Natural killer cell (primary cell): Measurements from ENCODE around the gene CENPX. TPM values are rescaled to one million over a fixed set of nuclear protein-coding genes. Genes with fewer than 3 reads are reported as not detected.

Experiments used
- ATAC-seq, 3 donors: fragments of 150-1000 bp in 2 of 3; fragments of 200-7000 bp in 1 of 3; cut with Tn5 transposase; 1 replicate in 1 of 3; 2 replicates in 2 of 3; pipeline ENCODE4 v1.10.0; 2021; ENCODE audit warnings: mild to moderate bottlenecking in 2 of 3, moderate library complexity in 2 of 3
- DNase-seq, 2 donors: peaks; one replicate each; pipeline versions ENCODE4 v3.0.0 to v3.0.0-alpha.2; 2013 to 2021; ENCODE audit warnings: mixed read lengths in 1 of 2
- H3K27ac ChIP-seq: one replicate; pipeline ENCODE4 v1.5.1; 2013; ENCODE audit warnings: mild to moderate bottlenecking, low read length
- H3K27me3 ChIP-seq: one replicate; pipeline ENCODE4 v1.6.1; 2013; ENCODE audit warnings: low read length; ENCODE audit not compliant: control insufficient read depth, insufficient read depth
- H3K36me3 ChIP-seq: one replicate; pipeline ENCODE4 v1.6.1; 2013; ENCODE audit warnings: low read length; ENCODE audit not compliant: control insufficient read depth, insufficient read depth
- H3K4me1 ChIP-seq: one replicate; pipeline ENCODE4 v1.6.1; 2013; ENCODE audit warnings: low read length; ENCODE audit not compliant: control insufficient read depth, insufficient read depth
- H3K4me3 ChIP-seq: one replicate; pipeline ENCODE4 v1.5.1; 2013; ENCODE audit warnings: low read length
- H3K9me3 ChIP-seq: one replicate; pipeline ENCODE4 v1.6.1; 2013; ENCODE audit warnings: low read length; ENCODE audit not compliant: control insufficient read depth, insufficient read depth
- H3K27ac Mint-ChIP-seq, 2 donors: one replicate each; pipeline ENCODE4 v1.8.0; 2022; ENCODE audit warnings: mild to moderate bottlenecking in 2 of 2, mixed read lengths in 2 of 2, moderate library complexity in 1 of 2
- H3K27me3 Mint-ChIP-seq, 2 donors: one replicate each; pipeline ENCODE4 v1.8.0; 2022; ENCODE audit warnings: low read depth in 2 of 2, mixed read lengths in 2 of 2
- H3K36me3 Mint-ChIP-seq: one replicate; pipeline ENCODE4 v1.8.0; 2022; ENCODE audit warnings: mixed read lengths
- H3K4me1 Mint-ChIP-seq, 2 donors: one replicate each; pipeline ENCODE4 v1.8.0; 2022; ENCODE audit warnings: mixed read lengths in 2 of 2
- H3K4me3 Mint-ChIP-seq: one replicate; pipeline ENCODE4 v1.8.0; 2022; ENCODE audit warnings: mild to moderate bottlenecking, moderate library complexity, mixed read lengths
- H3K9me3 Mint-ChIP-seq, 2 donors: one replicate each; pipeline ENCODE4 v1.8.0; 2022; ENCODE audit warnings: mixed read lengths in 2 of 2
- WGBS: methylation state at CpG from one replicate; pipeline ENCODE4 v1.1.7; 2013; ENCODE audit warnings: missing lambda C conversion rate; ENCODE audit not compliant: insufficient coverage; 5-methylcytosine and 5-hydroxymethylcytosine counted together
- intact Hi-C: fragments of 100-400 bp; cut with micrococcal nuclease; formaldehyde crosslinking; loops from one replicate; pipeline ENCODE4 v1.14.2; 2022
- total RNA-seq, 4 donors: library from RNA; stranded (reverse); fragments of 120-200 nt in 1 of 4; gene quantifications; one replicate each; pipeline versions ENCODE4 v1.2.3 to v1.2.4, GENCODE V29; 2013 to 2022
- TF ChIP-seq, protein P1 (sequence below): fragments of 200-600 bp; IDR thresholded peaks from one replicate; pipeline ENCODE4 v1.8.0; 2022; ENCODE audit warnings: antibody characterized with exemption

The CENPX gene
- total RNA-seq, 3 donors from 2014 or later (not counting 1 experiment from before 2014, with no cell fraction given) = 22.8 to 29.6 (median 27.0) TPM

DNA sequence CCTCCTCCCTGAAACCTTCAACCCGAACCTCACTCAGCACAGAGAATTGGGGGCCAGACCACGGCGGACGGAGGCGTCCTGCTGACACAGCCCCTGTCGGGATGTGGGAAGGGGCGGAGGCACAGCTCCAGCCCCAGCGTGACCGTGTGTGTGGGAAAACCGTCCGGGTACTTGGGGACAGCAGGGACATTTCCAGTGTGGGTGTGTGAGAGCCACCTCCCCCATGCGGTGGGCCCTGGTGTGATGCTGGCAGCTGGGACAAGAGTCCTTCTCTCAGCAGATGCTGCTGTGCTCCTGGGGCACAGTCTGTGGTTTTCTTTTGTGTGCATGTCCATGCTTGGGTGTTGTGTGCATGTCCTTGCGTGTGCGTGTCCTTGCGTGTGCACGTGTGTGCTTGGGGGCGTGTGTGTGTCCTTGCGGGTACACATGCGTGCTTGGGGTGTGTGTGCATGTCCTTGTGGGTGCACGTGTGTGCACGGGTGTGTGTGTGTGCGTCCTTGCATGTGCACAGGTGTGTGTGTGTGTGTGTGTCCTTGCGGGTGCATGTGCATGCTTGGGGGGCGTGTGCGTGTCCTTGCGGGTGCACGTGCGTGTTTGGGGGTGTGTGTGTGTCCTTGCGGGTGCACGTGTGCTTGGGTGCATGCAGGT is 16.9 kb downstream of the CENPX start:
- 95% methylated on average over 30 of the region's 30 CpGs for WGBS

GRCh38 chr17:82004517-82005455 is 17.9 kb downstream of the CENPX start:
- Histone ChIP-seq H3K4me3 (no peak overlapping the region), H3K4me1 (no peaks in the 10 kb centered on the region), H3K36me3 (no peaks in the 10 kb centered on the region), H3K27me3 (no peaks in the 10 kb centered on the region), H3K9me3 (no peaks in the 10 kb centered on the region), H3K27ac (no peak overlapping the region)
- DNase-seq (no peak), ATAC-seq (no peak)
- TF ChIP-seq, protein P1, sequence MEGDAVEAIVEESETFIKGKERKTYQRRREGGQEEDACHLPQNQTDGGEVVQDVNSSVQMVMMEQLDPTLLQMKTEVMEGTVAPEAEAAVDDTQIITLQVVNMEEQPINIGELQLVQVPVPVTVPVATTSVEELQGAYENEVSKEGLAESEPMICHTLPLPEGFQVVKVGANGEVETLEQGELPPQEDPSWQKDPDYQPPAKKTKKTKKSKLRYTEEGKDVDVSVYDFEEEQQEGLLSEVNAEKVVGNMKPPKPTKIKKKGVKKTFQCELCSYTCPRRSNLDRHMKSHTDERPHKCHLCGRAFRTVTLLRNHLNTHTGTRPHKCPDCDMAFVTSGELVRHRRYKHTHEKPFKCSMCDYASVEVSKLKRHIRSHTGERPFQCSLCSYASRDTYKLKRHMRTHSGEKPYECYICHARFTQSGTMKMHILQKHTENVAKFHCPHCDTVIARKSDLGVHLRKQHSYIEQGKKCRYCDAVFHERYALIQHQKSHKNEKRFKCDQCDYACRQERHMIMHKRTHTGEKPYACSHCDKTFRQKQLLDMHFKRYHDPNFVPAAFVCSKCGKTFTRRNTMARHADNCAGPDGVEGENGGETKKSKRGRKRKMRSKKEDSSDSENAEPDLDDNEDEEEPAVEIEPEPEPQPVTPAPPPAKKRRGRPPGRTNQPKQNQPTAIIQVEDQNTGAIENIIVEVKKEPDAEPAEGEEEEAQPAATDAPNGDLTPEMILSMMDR = no peak
- Mint-ChIP-seq H3K4me3 (no peak overlapping the region), H3K27me3 (no peaks in the 10 kb centered on the region), H3K36me3 (no peaks in the 10 kb centered on the region), H3K27ac (no peak overlapping the region), H3K4me1 (no peaks in the 10 kb centered on the region), H3K9me3 (no peaks in the 10 kb centered on the region)
- intact Hi-C loops = no loop called here
- WGBS = 85% methylated on average over 41 of the region's 41 CpGs

More for the DNA sequence above, 16.9 kb downstream of the CENPX start:
- Histone ChIP-seq H3K4me3 (no peak overlapping the region), H3K36me3 (no peaks in the 10 kb centered on the region), H3K27ac (no peak overlapping the region), H3K9me3 (no peaks in the 10 kb centered on the region), H3K4me1 (no peaks in the 10 kb centered on the region), H3K27me3 (no peaks in the 10 kb centered on the region)
- Mint-ChIP-seq H3K27me3 (no peaks in the 10 kb centered on the region), H3K4me1 (no peaks in the 10 kb centered on the region), H3K27ac (no peak overlapping the region), H3K9me3 (no peaks in the 10 kb centered on the region), H3K36me3 (no peaks in the 10 kb centered on the region), H3K4me3 (no peak overlapping the region)
- ATAC-seq (no peak), DNase-seq (no peak)
- TF ChIP-seq, protein P1 = no peak
- intact Hi-C loops = no loop called here

GRCh38 chr17:82003411-82004381 is 19.0 kb downstream of the CENPX start:
- Histone ChIP-seq H3K4me1 (no peaks in the 10 kb centered on the region), H3K9me3 (no peaks in the 10 kb centered on the region), H3K27ac (no peak overlapping the region), H3K27me3 (no peaks in the 10 kb centered on the region), H3K4me3 (no peak overlapping the region), H3K36me3 (no peaks in the 10 kb centered on the region)
- H3K4me1 Mint-ChIP-seq = no peaks in the 10 kb centered on the region
- TF ChIP-seq, protein P1 = no peak
- no peak for ATAC-seq
- no peaks in the 10 kb centered on the region for H3K36me3 Mint-ChIP-seq
- no peaks in the 10 kb centered on the region for H3K27me3 Mint-ChIP-seq
- DNase-seq = no peak
- WGBS = 95% methylated on average over 53 of the region's 53 CpGs
- H3K27ac Mint-ChIP-seq = no peak overlapping the region
- no peaks in the 10 kb centered on the region for H3K9me3 Mint-ChIP-seq
- no peak overlapping the region for H3K4me3 Mint-ChIP-seq
- intact Hi-C loops = no loop called here
